ENCODE measurements around the gene WDR7. TPM values are rescaled to one million over a fixed set of nuclear protein-coding genes. Genes with fewer than 3 reads are reported as not detected.

The WDR7 gene
- polyA plus RNA-seq, 1 donor: 12.6 TPM

GRCh38 chr18:57085371-57085770, 434.2 kb downstream of the WDR7 start:
- no peak for DNase-seq

GRCh38 chr18:57086163-57086562, 435.0 kb downstream of the WDR7 start:
- no peak for DNase-seq

Other genes with a start within 250 kb of the WDR7 start
- 112 TPM for gene TXNL1, start 12.8 kb upstream of the WDR7 start, polyA plus RNA-seq (ENCODE audit: insufficient read length)